ENCODE data around the gene KRTAP5-6. TPM values are rescaled to one million over a fixed set of nuclear protein-coding genes. Genes with fewer than 3 reads are reported as not detected.

KRTAP5-6 gene
- total RNA-seq, 6 experiments from 2014 or later: not detected

- TF ChIP-seq CTCF (IDR thresholded peaks at IDR 0.05): no peak
- H3K4me3 Mint-ChIP-seq: no peak overlapping the region
- H3K27me3 Mint-ChIP-seq (ENCODE audit: insufficient read depth): peaks cover 36% of the 10 kb centered on the region
- no peaks in the 10 kb centered on the region for H3K9me3 Mint-ChIP-seq
- no peaks in the 10 kb centered on the region for H3K36me3 Mint-ChIP-seq (ENCODE audit: low read depth)
- H3K27ac Mint-ChIP-seq: no peak overlapping the region
- DNase-seq: no peak
- H3K4me1 Mint-ChIP-seq (ENCODE audit: low read depth): peaks cover 10% of the 10 kb centered on the region; the same call in 1 of the 2 replicates
Observed at GRCh38 chr11:1690167-1691025, 6.6 kb upstream of the KRTAP5-6 start.

- peaks cover 40% of the 10 kb centered on the region for H3K27me3 Mint-ChIP-seq (ENCODE audit: insufficient read depth)
- no peak overlapping the region for H3K27ac Mint-ChIP-seq
- H3K36me3 Mint-ChIP-seq (ENCODE audit: low read depth): no peaks in the 10 kb centered on the region
- peak; percentile 27; the same call in 1 of the 2 replicates for TF ChIP-seq CTCF (IDR thresholded peaks at IDR 0.05)
- no peaks in the 10 kb centered on the region; the same call in 1 of the 2 replicates for H3K9me3 Mint-ChIP-seq
- DNase-seq: no peak
- peaks cover 10% of the 10 kb centered on the region; the same call in 1 of the 2 replicates for H3K4me1 Mint-ChIP-seq (ENCODE audit: low read depth)
- H3K4me3 Mint-ChIP-seq: no peak overlapping the region
Observed at GRCh38 chr11:1691026-1691877, 5.7 kb upstream of the KRTAP5-6 start.

GRCh38 chr11:1691878-1692707 lies 4.9 kb upstream of the KRTAP5-6 start:
- H3K27me3 Mint-ChIP-seq (ENCODE audit: insufficient read depth): peaks cover 47% of the 10 kb centered on the region
- H3K4me3 Mint-ChIP-seq: no peak overlapping the region
- H3K9me3 Mint-ChIP-seq: no peaks in the 10 kb centered on the region; the same call in 1 of the 2 replicates
- peaks cover 10% of the 10 kb centered on the region; the same call in 1 of the 2 replicates for H3K4me1 Mint-ChIP-seq (ENCODE audit: low read depth)
- no peak overlapping the region for H3K27ac Mint-ChIP-seq
- no peaks in the 10 kb centered on the region for H3K36me3 Mint-ChIP-seq (ENCODE audit: low read depth)
- no peak for DNase-seq
- TF ChIP-seq CTCF (IDR thresholded peaks at IDR 0.05): no peak

GRCh38 chr11:1692708-1693326 lies 4.2 kb upstream of the KRTAP5-6 start:
- TF ChIP-seq CTCF (IDR thresholded peaks at IDR 0.05): no peak
- no peaks in the 10 kb centered on the region; the same call in 1 of the 2 replicates for H3K9me3 Mint-ChIP-seq
- H3K27ac Mint-ChIP-seq: no peak overlapping the region
- peaks cover 54% of the 10 kb centered on the region for H3K27me3 Mint-ChIP-seq (ENCODE audit: insufficient read depth)
- no peaks in the 10 kb centered on the region for H3K36me3 Mint-ChIP-seq (ENCODE audit: low read depth)
- no peak for DNase-seq
- H3K4me3 Mint-ChIP-seq: peak overlapping the region; percentile 83; the same call in 1 of the 2 replicates
- H3K4me1 Mint-ChIP-seq (ENCODE audit: low read depth): peaks cover 10% of the 10 kb centered on the region; the same call in 1 of the 2 replicates

Measured in HFFc6 (cell line).